Skeletal muscle satellite cell (primary cell): Measurements from ENCODE around the gene ZNF750. TPM values are rescaled to one million over a fixed set of nuclear protein-coding genes. Genes with fewer than 3 reads are reported as not detected.

Source experiments
- H3K27me3 ChIP-seq: 2 replicates; pipeline ENCODE4 v1.7.0; 2013; ENCODE audit warnings: low read length; ENCODE audit not compliant: control insufficient read depth, insufficient read depth
- H3K36me3 ChIP-seq: 2 replicates; pipeline ENCODE4 v1.7.0; 2013; ENCODE audit warnings: mild to moderate bottlenecking, control low read depth, low read length; ENCODE audit not compliant: insufficient read depth
- H3K4me1 ChIP-seq: 2 replicates; pipeline ENCODE4 v1.7.0; 2013; ENCODE audit warnings: low read length; ENCODE audit not compliant: control insufficient read depth, insufficient read depth
- H3K4me2 ChIP-seq: 2 replicates; pipeline ENCODE4 v1.7.0; 2013; ENCODE audit warnings: mild to moderate bottlenecking, low read length
- H3K4me3 ChIP-seq: 2 replicates; pipeline ENCODE4 v1.7.0; 2013; ENCODE audit warnings: low read length
- H3K9ac ChIP-seq: 2 replicates; pipeline ENCODE4 v1.7.0; 2013; ENCODE audit warnings: mild to moderate bottlenecking, low read depth, low read length, moderate library complexity
- H3K9me3 ChIP-seq: replicated peaks from 2 replicates; pipeline ENCODE4 v1.7.0; 2013; ENCODE audit warnings: mild to moderate bottlenecking, control low read depth, low read length
- total RNA-seq: library from RNA; depleted of rRNA; stranded (reverse); fragments of >200 nt; gene quantifications from 2 replicates; pipeline ENCODE4 v1.2.3, GENCODE V29; 2012; rRNA removed

Gene ZNF750
- not detected in 2 replicates for total RNA-seq

DNA sequence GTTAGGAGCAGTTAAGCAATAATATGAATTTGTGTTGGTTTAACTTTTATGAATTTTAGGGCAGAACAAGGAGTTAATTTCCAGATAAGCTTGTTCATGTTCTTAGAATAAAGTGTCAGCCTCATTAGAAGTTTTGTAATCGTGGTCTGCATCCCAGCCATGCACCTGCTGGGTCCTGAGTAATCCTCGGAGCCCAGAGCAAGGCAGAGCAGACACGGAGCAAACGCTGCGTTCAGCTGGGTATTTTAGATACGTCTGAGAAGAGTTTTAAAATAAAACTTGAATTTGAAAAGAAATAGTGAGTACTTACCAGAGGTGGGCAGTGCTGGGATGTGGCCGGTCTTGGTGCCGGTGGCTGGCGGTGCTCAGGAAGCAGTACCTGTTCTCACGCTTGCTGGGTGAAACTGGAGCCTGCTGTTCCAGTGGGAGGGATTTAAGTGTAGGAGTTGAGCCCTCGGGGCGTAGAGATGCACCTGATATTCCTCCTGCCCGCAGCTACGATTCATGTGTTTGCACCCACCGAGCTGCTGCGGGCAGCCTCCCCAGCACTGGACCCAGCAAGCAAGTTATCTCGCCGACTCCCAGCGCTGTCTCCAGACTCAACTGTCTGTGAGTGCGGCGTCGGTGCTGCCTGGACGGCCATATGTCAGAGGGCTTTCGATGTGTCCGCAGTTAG, at the start of gene ZNF750:
Gene ZNF750 (minus strand): TSS at position 406 of the 676 bp plus-strand sequence. CDS start 7,568 bp downstream, outside the sequence.
- Histone ChIP-seq H3K4me1 (peaks cover 27% of the 10 kb centered on the region), H3K36me3 (no peaks in the 10 kb centered on the region), H3K9ac (peak within 1 kb of the TSS; percentile 51), H3K9me3 (no peaks in the 10 kb centered on the region), H3K27me3 (no peaks in the 10 kb centered on the region), H3K4me3 (no peak within 1 kb of the TSS), H3K4me2 (peak within 1 kb of the TSS; percentile 51)

DNA sequence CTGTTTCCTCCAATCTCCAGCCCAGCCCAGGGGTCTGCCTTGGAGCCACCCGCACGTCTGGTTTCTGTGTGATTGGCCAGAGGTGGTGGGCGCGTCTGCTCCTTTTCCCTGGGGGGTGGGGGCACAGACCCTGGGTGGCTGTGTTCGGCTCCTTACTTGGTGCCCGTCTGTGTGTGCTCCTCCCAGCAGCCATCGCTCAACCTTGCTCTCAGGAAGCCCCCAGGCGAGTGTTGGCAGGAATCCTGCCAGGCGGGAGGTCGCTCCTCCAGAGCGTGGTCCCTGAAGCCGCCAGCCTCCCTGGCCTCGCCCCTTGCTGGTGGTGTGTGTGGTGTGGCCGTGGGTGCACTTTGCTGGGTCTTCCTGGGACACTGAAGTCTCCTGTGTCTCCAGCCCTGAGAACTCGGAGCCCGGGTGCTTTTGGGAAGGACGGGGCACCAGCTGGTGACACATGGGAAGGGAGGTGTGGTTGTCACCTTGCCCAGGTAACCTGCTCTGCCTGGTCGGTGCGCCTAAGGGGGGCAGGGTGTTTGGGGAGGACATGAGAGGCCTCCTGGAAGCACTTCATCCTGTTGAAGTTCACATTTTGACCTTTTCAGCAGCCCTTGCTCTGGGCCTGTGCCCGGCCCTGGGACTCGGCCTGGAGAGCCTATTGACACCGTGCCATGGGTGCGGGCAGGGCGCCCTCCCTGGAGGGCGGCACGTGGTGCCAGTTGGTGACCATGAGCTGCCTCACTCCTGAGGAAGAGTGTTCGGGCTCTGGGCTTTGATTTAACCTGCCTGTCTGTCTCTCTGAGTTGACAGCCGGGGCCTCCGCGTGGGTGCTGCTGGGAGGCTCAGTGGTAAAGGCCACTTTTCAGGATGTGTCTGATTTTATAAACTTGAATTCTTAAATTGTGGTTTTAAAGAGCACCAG, 49.0 kb upstream of the ZNF750 start:
- H3K4me3 ChIP-seq: no peak overlapping the region
- H3K27me3 ChIP-seq: no peaks in the 10 kb centered on the region
- H3K36me3 ChIP-seq: peaks cover 7% of the 10 kb centered on the region
- H3K4me2 ChIP-seq: no peak overlapping the region
- peaks cover 22% of the 10 kb centered on the region for H3K4me1 ChIP-seq
- no peaks in the 10 kb centered on the region for H3K9me3 ChIP-seq
- no peak overlapping the region for H3K9ac ChIP-seq

DNA sequence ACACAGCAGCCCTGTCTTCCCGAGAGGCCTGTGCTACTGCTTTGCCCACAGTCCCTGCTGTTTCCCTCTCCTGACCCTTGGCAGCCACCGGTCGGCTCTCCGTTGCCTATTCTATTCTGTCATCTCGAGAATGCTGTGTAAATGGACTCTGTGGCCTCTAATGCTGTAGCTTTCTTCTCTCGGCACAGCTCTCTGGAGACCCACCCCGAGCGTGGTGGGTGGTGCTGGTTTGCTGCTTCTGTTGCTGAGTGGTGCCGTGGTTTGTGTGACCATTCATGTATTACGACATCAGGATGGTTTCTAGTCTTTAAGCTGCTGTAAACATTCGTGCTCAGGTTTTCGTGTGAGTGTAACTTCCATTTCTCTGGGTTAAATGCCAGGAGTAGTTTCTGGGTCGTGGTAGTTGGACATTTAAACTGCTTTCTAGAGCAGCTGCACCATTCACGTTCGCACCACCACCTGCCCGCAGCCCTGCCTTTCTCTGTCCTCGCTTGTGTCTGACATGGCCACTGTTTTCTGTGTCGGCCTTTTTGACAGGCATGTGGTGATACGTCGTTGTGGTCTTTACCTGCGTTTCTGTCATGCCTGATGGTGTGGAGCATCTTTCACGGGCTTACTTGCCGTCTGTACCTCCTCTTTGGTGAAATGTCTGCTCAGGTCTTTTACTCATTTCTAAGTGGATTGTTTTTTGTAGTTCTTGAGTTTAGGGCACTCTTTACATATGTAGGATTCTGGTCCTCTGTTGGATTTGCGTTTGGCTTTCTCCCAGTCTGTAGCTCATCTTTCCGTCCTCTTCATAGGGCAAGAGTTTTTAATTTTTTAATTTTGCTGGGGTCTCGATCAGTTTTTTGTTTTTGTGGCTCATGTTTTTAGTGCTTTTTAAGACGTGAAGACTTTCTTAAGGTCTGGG, 47.7 kb upstream of the ZNF750 start:
- peaks cover 7% of the 10 kb centered on the region for H3K36me3 ChIP-seq
- H3K27me3 ChIP-seq: no peaks in the 10 kb centered on the region
- no peak overlapping the region for H3K9ac ChIP-seq
- H3K4me2 ChIP-seq: no peak overlapping the region
- no peaks in the 10 kb centered on the region for H3K9me3 ChIP-seq
- H3K4me1 ChIP-seq: peaks cover 9% of the 10 kb centered on the region
- H3K4me3 ChIP-seq: no peak overlapping the region

DNA sequence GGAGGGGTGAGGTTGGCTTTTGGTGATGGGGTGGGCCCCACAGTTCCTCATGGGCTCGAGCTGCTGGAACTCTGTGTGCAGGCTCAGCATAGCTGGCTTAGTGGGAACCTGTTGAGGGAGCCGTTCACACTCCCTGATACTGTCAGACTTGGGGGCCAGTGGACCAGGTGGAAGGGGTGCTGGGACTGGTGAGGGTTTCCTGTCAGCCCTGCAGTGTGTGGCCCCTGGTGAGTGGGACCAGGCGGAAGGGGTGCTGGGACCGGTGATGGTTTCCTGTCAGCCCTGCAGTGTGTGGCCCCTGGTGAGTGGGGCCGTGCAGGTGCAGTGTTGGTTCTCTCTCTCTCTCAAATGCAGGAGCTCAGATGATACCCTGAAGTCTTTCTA, 45.1 kb upstream of the ZNF750 start:
- no peak overlapping the region for H3K4me3 ChIP-seq
- no peak overlapping the region for H3K9ac ChIP-seq
- H3K9me3 ChIP-seq: no peaks in the 10 kb centered on the region
- no peaks in the 10 kb centered on the region for H3K27me3 ChIP-seq
- H3K4me1 ChIP-seq: peaks cover 8% of the 10 kb centered on the region
- H3K36me3 ChIP-seq: peaks cover 3% of the 10 kb centered on the region
- H3K4me2 ChIP-seq: no peak overlapping the region

DNA sequence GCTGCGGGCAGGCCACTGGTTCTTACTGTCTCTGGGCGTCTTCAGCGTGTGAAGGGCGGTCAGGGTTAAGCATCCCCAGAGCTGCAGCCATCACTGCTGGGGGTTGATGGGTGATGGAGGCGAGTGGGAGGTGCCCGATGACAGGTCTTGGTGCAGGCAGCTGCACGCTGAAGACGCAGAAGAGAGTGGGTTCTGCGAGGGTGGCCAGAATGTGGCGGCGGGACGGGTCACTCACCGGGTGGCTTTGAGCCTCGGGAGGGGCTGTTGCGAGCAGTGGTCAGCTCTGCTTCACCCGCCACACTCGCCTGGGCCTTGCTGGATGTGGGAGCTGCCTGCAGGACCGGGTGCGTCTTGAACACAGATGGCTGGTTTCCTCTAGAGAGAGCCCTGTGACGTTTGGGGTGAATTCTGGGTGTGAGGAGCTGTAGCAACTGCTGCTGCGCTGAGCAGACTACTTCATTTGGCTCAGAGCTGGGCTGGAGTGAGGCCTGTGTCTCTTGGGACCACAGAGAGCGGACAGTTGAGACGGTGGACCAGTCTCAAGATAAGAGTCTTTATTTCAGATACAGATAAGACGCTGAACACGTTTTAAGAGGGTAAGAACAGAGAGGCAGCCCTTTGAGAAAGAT, 44.6 kb upstream of the ZNF750 start:
- Histone ChIP-seq H3K9ac (no peak overlapping the region), H3K27me3 (no peaks in the 10 kb centered on the region), H3K36me3 (no peaks in the 10 kb centered on the region), H3K4me2 (no peak overlapping the region), H3K4me1 (peaks cover 8% of the 10 kb centered on the region), H3K4me3 (no peak overlapping the region), H3K9me3 (no peaks in the 10 kb centered on the region)

DNA sequence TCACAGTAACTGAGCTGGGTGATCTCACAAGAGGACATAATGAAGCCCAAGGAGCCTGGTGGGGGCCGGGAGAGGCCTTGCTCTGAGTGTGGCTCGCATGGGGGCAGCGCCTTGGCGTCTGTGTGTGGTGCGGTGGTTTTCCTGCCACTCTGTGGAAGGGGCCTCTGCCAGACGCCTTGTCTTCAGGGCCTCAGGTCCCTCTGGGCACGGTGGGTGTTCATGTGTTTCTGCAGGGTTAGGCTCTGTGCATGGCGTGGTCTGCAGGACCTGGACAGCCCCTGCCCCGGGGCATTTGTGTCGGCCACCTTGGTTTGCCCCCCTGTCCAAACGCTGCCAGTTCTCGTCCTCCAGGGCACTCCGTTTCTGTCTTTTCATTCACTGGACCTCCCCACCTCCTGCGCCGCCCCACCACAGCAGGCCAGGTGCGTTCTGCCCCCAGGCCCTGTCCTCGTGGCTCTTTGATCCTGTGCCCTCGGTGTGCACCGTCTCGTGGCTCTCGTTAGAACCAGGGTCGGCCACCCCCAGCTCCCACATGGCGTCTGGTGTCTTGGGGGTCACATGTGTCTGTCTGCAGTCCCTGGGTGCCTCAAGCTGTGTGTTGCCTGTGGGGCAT, 43.7 kb upstream of the ZNF750 start:
- H3K27me3 ChIP-seq: no peaks in the 10 kb centered on the region
- H3K4me2 ChIP-seq: no peak overlapping the region
- no peaks in the 10 kb centered on the region for H3K36me3 ChIP-seq
- no peak overlapping the region for H3K9ac ChIP-seq
- H3K4me3 ChIP-seq: no peak overlapping the region
- peaks cover 8% of the 10 kb centered on the region for H3K4me1 ChIP-seq
- no peaks in the 10 kb centered on the region for H3K9me3 ChIP-seq

DNA sequence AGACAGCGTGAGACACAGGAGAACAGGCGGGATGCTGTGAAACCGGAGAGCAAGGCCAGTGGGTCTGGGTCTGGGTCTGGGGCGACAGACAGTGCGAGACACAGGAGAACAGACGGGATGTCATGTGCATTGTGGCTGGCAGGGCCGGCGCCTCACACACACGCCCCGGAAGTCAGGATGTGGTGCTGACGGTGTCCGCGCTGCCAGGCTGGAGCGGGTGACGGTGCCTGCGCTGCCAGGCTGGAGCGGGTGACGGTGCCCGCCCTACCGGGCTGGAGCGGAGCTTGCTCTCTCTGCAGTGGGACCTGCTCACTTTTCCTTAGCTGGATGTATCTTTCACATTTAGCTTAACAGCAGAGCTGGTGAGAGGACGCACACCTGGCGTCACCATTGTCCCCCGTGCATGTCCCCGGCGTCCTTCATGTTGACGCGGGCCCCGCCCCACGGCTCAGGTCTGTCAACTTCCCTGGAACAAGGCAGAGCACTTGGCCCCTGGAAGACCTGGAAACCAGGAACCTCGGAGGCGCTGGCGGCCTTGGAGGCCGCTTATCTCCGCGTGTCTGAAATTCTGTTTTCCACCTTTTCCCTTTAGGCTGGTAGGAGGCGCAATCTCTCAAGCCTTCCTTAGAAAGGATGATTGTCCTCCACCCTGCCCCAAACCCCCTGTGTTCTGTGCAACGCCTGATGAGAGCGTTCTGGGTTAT, 43.0 kb upstream of the ZNF750 start:
- Histone ChIP-seq H3K9me3 (no peaks in the 10 kb centered on the region), H3K36me3 (no peaks in the 10 kb centered on the region), H3K9ac (no peak overlapping the region), H3K4me1 (peaks cover 8% of the 10 kb centered on the region), H3K4me2 (no peak overlapping the region), H3K4me3 (no peak overlapping the region), H3K27me3 (no peaks in the 10 kb centered on the region)

DNA sequence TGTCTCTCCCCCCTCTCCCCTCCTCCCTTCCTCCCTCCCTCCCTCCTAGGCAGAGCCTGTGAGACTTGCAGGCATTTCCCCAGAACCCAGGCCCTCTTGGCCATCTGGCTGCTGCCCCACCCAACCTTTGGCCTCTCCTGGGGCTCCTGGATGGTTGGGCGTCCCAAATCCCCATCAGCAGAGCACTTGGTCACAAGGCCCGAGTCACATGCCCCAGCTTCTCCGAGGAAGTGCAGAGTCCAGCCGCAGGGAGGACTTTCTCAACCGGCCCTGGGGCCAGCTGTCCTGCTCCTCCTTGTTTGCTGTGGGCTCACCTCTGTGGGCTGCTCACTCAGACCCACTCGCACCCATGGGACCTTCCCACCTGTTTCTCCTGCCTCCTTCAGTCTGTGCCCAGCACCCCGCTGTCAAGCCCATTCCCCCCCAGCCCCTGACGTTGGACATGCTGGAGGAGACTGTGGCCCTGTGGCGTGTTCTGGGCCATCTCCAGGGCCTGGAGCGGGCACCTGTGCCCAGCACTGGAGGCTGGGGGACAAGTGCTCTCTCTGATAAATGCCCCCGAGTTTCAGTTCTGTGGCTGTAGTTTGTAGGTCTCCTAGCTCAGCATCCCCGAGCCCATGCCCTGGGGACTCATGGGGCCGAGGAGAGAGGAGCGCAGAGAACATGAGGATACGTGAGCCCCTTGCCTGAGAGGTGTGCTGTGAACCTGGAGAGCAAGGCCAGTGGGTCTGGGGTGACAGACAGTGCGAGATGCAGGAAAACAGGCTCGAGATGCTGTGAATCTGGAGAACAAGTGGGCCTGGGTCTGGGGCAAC, 42.3 kb upstream of the ZNF750 start:
- Histone ChIP-seq H3K9me3 (no peaks in the 10 kb centered on the region), H3K27me3 (no peaks in the 10 kb centered on the region), H3K9ac (no peak overlapping the region), H3K4me1 (peaks cover 8% of the 10 kb centered on the region), H3K4me2 (no peak overlapping the region), H3K36me3 (no peaks in the 10 kb centered on the region), H3K4me3 (no peak overlapping the region)

DNA sequence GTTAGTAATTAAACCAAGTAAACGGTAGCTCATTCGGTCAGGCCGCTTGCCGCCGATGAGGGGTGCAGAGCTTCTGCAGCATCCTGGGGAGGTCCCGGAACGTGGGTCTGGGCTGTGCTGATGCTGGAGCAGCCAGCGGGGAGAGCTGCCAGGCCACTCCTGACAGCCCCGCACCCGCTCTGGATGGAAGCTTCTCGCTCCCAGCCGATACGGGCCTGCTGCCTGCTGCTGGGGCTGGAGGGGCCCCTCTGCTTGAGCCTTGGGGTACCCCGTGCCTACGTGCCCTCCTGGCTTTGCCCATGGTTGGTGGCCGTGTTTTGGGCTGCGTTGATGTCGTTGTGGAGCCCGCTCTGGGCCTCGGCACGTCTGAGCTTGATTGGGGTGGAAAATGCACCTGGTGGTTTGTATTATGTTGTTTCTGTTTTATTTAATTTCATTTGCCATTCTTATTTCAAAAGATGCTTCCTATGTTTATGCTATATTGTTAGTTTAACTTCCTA, 41.6 kb upstream of the ZNF750 start:
- Histone ChIP-seq H3K4me3 (no peak overlapping the region), H3K27me3 (no peaks in the 10 kb centered on the region), H3K4me1 (peaks cover 11% of the 10 kb centered on the region), H3K36me3 (no peaks in the 10 kb centered on the region), H3K4me2 (no peak overlapping the region), H3K9me3 (no peaks in the 10 kb centered on the region), H3K9ac (no peak overlapping the region)
